GM21390 (cell line): ENCODE results near the gene ENTR1.

Experiments
- ATAC-seq: cut with Tn5 transposase; IDR thresholded peaks from one replicate; pipeline ENCODE4 v1.9.1; 2021; ENCODE audit not compliant: unreplicated experiment

Gene ENTR1

GRCh38 chr9:136398286-136398685 is 12.1 kb downstream of the ENTR1 start:
- no peak for ATAC-seq

DNA sequence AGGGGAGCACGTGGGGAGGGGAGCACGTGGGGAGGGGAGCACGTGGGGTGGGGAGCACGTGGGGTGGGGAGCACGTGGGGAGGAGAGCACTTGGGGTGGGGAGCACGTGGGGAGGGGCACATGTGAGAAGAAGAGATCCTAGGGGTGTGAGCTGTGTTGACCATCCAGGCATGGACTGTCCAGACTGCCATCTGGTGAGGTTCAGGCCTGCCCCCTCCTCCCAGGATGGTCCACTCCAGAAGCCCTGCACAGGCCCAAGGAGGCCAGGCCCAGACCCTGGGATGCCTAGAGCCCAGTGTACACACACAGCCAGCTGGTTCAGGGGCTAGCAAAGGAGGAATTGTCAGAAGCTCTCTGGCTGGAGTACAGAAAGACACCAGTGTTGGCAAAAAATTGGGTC is 12.8 kb downstream of the ENTR1 start:
- ATAC-seq, result no peak

- ATAC-seq, result no peak
Observed at GRCh38 chr9:136396219-136396515, 14.2 kb downstream of the ENTR1 start.

DNA sequence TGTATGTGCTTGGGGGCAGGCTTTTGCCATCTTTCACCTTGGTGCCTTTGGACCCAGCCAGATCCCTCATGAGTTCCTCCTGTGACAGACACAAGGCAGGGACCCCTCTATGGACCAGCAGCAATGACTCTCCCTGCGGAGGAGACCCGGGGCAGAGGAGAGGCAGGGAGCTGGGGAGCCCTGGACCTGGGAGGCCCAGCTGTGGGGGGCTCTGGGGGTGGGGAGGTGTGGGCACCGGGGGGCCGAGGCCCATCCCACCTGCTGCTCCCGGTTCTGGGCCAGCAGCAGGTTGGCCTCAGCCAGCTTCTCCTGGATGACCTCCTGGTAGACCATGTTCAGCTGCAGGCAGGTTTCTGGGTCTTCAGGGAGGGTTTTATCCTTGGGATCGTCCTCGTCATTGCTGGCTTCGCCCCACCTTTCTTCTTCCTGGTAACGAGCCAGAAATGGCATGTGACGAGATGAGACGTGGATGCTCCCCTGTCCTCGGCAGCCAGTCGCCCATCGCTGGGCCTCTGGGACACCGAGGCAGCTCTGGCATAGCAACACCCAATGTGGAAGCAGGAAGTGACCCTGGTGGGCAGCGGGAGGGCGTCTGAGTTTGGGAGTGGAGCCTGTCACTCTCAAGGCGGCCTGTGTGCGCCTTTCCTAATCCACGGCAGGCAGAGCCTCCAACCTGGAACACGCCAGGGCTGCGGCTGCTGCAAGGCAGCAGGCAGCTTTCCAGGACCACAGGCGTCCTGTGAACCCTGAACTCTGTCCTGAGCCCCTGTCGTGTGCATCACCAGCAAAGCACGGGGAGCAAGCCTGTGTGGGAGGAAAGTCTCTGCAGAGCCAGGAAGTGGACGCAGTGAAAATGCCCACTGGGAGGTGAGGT is 14.8 kb downstream of the ENTR1 start:
- ATAC-seq, result no peak

DNA sequence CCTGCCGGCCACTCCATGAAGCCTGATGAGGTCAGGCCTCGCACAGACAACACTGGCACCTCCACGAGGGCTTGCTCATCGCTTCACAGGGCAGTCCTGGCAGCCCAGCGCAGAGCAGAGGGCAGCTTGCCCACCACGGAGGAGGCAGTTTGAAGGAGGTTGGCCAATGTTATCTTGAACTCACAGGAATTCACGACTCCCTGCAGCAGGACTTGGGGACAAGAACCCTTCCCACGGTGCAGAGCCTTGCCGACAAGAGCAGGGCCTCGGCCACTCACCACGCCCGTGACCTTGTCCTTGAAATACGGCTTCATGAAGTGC is 15.4 kb downstream of the ENTR1 start:
- ATAC-seq, result no peak

DNA sequence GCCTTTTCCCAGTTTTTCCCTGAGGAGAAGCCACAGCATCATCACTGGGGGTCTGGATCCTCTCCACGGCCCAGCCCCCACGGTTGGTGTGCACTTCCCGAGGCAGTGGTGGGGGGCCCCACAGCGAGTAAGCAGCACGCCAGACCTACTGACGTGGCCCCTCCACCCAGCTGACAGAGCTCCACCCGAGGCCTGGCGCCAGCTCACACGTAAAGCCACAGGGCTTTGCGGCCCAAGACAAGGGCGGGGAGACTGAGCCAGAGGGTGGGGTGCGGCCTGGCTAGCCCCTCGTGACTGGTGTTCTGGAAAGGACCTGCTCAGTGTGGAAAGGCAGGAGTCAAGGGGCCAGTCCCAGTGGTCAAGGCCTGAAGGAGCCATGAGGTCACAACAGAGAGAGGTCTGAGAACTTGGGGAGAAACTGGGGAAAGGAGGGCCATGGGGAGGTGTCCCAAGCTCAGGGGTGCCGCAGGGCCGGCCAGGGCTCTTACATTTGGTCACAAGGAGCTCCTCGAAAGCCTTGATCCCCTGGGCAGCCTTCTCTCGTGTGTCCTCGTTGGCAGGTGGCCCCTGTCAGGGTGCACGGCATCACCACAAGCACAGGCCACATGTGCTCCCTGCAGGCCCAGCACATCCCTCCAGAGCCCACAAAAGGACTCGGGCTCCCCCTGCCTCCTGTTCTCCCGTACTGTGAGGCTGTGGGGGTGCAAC is 15.9 kb downstream of the ENTR1 start:
- ATAC-seq, result no peak

DNA sequence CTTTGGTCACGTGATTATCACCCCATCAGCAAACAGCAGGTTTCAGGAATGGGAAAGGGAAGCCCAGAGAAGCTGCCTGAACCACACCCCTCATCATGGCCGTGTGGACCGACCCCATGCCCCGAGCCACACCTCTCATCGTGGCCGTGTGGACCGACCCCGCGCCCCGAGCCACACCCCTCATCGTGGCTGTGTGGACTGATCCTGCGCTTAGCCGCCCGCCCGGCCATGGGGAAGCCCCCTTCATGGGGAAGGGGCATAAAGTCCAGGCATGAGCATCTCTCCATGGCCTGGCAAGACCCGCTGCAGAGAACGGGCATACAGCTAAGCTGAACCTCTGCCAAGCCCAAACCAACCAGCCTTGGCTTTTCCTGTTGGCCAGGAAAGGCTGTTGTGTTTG is 16.9 kb downstream of the ENTR1 start:
- no peak for ATAC-seq

GRCh38 chr9:136392538-136393449 is 17.6 kb downstream of the ENTR1 start:
- ATAC-seq, result no peak

DNA sequence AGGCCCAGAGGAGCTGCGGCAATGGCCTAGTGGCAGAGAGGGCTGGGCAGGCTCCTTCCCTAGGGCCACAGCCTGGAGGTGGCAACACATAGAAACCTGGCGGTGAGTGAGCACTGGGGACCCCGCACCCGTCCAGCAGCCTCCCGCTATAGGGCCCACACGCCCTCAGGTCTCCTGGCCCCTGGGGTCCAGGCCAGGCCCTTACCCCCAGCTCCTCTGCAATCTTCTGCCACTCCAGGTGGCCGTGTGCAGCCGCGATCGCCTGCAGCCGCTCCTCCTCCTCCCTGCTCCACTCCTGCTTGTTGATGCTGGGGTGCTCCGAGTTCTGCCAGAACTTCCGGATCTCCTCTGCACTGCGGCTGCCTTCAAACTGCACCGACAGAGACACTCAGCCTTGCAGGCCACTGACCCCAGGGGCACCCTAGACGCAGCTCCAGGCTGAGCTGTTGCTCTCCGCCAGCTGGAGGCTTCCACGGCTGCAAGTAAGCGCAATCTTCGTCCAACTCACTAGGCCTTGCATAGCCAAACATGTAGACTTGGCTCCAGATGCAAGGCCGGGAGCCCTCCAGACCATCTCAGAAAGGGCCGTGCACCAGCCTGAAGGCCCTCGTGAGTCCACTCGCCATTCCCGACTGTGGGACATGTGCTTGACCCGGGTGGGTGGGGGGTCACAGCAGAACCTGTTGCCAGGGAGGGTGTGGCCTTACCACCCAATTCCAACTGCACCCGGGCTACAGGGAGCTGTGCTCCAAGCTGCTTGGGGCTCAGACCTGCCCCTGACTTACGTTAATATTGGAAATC is 18.5 kb downstream of the ENTR1 start:
- no peak for ATAC-seq

DNA sequence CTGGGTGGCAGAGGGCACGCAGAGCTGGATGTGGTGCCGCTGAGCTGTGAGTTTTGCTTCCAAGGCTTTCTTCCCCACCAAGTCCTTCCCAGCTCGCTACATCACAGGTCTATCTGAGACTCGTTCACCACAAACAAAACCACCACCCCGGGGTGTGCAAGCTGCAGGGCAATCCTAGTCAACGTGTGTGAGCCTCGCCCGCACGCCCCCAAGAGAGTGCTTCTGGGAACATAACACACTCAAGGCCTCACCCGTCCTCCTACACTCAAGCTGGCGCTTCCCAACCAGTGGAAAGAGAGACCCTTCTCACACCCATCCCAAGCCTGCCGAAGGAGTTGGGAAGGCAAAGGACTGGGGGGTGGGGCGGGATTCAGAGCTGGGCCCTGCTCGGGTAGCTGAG is 21.0 kb downstream of the ENTR1 start:
- no peak for ATAC-seq

DNA sequence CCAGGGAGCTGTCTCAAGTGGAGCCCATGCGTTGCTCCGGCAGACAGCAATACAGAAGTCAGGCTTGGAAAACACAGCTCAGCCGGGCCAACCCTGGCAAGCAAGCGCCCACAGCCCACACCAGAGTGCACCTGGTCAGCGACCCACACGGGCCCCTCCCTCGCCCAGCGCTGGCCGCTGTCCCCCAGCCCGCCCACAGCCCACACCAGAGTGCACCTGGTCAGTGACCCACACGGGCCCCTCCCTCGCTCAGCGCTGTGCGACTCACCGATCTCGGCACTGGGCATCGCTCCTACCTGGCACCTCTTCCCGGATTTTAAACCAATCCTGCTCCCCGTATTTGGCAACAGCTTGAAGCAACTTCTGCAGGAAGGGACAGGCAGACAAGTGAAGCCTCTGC is 23.2 kb downstream of the ENTR1 start:
- ATAC-seq, result no peak

GRCh38 chr9:136386018-136386417 is 24.4 kb downstream of the ENTR1 start:
- no peak for ATAC-seq

DNA sequence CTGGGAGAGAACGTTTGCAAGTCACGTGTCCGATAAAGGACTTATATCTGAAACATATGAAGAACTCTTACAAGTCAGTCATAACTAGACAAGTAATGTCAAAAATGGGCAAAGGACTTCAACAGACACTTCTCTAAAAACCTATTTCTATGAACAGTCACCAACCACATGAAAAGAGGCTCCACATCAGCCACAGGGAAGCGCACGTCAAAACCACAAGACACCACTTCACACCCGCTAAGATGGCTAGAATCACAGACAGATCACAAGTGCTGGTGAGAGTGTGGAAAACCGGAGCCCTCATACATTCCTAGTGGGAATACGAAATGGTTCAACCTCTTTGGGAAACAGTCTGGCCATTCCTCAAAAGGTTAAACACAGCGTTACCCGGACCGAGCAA is 25.4 kb downstream of the ENTR1 start:
- no peak for ATAC-seq

DNA sequence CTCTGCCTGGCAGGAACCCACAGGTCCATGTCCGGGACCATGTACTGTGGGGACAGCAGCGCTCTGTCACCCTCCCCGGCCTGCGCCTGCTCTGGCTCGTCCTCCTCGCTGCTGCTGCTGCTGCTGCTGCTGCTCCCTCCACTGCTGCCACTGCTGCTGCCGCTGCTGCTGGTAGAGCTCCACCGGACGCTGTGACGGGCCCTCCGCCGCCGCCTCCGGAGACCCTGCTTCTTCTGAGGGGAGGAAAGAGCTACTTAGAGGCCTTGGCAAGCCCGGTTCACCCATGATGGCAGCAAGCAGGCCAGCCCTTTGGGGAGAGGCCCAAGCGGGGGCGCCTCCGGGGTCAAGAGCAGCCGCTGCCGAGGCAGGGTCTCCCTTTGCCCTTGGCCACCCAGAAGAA is 27.0 kb downstream of the ENTR1 start:
- no peak for ATAC-seq

GRCh38 chr9:136381966-136382513 is 28.4 kb downstream of the ENTR1 start:
- ATAC-seq, result no peak

DNA sequence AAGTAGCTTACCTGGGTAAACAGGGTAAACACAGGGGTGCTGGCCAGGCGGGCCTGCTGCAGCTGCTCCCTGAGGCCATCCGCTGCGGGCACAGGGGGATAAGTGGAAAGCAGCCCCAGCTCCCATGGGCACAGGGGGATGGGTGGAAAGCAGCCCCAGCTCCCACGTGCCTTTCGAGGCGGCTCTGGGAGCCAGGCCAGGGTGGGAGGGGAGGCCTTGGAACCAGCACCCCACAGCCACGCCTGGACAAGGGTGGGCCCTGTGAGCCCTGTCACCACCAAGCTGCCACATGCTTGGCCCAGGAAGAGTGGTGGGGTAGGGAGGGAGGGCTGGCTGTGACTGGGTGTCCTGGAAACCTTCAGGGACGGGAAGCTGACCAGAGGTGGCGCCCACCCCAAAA is 29.1 kb downstream of the ENTR1 start:
- ATAC-seq, result no peak

DNA sequence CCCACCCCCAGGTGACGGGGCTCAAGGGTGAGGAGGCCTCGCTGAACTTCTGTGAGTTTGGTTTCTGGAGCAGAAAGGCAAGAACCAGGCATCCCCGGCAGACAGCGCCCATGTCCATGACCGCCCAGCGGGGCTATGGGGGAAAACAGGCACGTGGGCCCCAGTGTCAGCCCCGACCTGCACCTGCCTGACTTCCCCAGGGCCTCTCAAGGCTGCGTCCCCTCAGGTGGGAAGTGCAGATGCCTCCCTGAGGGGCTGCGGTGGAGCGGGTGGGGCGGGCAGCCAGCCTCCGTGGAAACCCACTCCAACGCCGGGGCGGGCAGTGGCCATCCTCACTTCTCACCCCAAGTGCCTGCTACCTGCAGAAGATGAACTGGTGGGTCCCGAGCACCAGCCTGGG is 30.0 kb downstream of the ENTR1 start:
- no peak for ATAC-seq

GRCh38 chr9:136379891-136380290 is 30.5 kb downstream of the ENTR1 start:
- ATAC-seq, result no peak

- ATAC-seq, result no peak
Observed at GRCh38 chr9:136379401-136379800, 31.0 kb downstream of the ENTR1 start.

- no peak for ATAC-seq
Observed at GRCh38 chr9:136379003-136379287, 31.5 kb downstream of the ENTR1 start.
